RWPE1 (cell line): ENCODE results near the gene ARHGEF2.
A peak's percentile ranks its signal among the peaks of the same experiment; 100 is the strongest.

Experiments
- CTCF ChIA-PET: fragments of 350-600 bp; sonication (Branson Sonifier 250); formaldehyde crosslinking; extraction: SDS; loops from one replicate; lab custom pipeline; 2021; lab: Yijun Ruan, JAX
- POLR2A ChIA-PET: fragments of 400-600 bp; formaldehyde crosslinking; extraction: SDS; loops from one replicate; lab custom pipeline; 2020; ENCODE audit warnings: antibody characterized with exemption; ENCODE audit not compliant: low non-redundant PET; lab: Yijun Ruan, JAX
- DNase-seq: peaks from one replicate; pipeline ENCODE4 v3.0.0; 2012; ENCODE audit warnings: low spot score
- H3K27ac ChIP-seq: fragments of 450-650 bp; 2 replicates; pipeline ENCODE4 v1.5.1; 2017
- CTCF ChIP-seq: fragments of 450-650 bp; conservative IDR thresholded peaks from 2 replicates; pipeline ENCODE4 v1.5.1; 2017; ENCODE audit warnings: low read depth, mild to moderate bottlenecking

ARHGEF2 gene

GRCh38 chr1:155911156-155912055, 66.9 kb downstream of the ARHGEF2 start, which contains the start of gene RIT1:
Gene RIT1 (minus strand): TSS chr1:155911349. CDS start chr1:155910761, 588 bp downstream.
- no peak for TF ChIP-seq CTCF
- DNase-seq: peak; percentile 82
- CTCF ChIA-PET: interaction anchor here (0.5 to 0.6 kb wide), 2 partner anchors 16 to 27 kb away, joined by 3 to 4 read pairs; no protein-coding TSS in a partner anchor
- peak within 1 kb of the TSS; percentile 90 for H3K27ac ChIP-seq
- POLR2A ChIA-PET: no interaction called here

GRCh38 chr1:155910621-155911121, 67.7 kb downstream of the ARHGEF2 start:
- POLR2A ChIA-PET: no interaction called here
- H3K27ac ChIP-seq: peak overlapping the region; percentile 90
- DNase-seq: peak; percentile 16
- no peak for TF ChIP-seq CTCF
- CTCF ChIA-PET: interaction anchor here (0.5 kb wide), 1 partner anchor 27 kb away, joined by 4 read pairs; no protein-coding TSS in a partner anchor

- CTCF ChIA-PET: no interaction called here
- DNase-seq: no peak
- POLR2A ChIA-PET: no interaction called here
- no peak overlapping the region for H3K27ac ChIP-seq
- TF ChIP-seq CTCF: no peak
These were observed 68.5 kb downstream of the ARHGEF2 start for GRCh38 chr1:155909894-155910293.

- H3K27ac ChIP-seq: no peak overlapping the region
- POLR2A ChIA-PET: no interaction called here
- DNase-seq: no peak
- CTCF ChIA-PET: no interaction called here
- TF ChIP-seq CTCF: no peak
These were observed 74.1 kb downstream of the ARHGEF2 start for GRCh38 chr1:155904261-155904660.

- ChIA-PET CTCF (no interaction called here), POLR2A (no interaction called here)
- no peak overlapping the region for H3K27ac ChIP-seq
- DNase-seq: no peak
- no peak for TF ChIP-seq CTCF
These were observed 78.2 kb downstream of the ARHGEF2 start for GRCh38 chr1:155900161-155900560.

GRCh38 chr1:155899683-155900082, 78.7 kb downstream of the ARHGEF2 start:
- POLR2A ChIA-PET: no interaction called here
- CTCF ChIA-PET: no interaction called here
- TF ChIP-seq CTCF: no peak
- H3K27ac ChIP-seq: no peak overlapping the region
- DNase-seq: no peak
